Stimulated activated CD8-positive, alpha-beta memory T cell treated with anti-CD3 and anti-CD28 coated beads, Interleukin-15, amount 100 ng/mL, for 24 hours (primary cell): ENCODE data around the gene DOCK1.

Experiments used
- DNase-seq: peaks from one replicate; pipeline ENCODE4 v3.0.0-alpha.2; 2020; ENCODE audit warnings: low read depth

Gene DOCK1

GRCh38 chr10:127463548-127463947, 558.3 kb downstream of the DOCK1 start:
- no peak for DNase-seq

DNA sequence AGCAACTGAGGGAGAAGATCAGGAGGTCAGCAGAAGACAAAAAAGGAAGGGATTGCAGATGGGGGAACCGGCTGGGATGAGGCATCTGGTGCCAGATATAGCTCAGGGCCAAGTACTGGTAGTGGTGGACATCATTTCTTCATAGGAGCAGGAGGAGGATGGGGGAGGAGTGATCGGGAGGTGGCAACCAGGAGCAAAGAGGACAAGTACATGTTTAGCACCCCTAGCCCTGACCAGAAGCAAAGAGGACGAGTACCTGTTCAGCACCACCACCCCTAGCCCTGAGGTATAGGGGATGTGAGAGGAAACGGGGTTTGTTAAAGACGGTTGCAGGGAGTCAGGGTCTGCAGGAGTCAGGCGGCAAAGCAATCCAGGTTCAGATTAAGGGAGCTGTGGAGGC, 559.3 kb downstream of the DOCK1 start:
- DNase-seq, result no peak

DNA sequence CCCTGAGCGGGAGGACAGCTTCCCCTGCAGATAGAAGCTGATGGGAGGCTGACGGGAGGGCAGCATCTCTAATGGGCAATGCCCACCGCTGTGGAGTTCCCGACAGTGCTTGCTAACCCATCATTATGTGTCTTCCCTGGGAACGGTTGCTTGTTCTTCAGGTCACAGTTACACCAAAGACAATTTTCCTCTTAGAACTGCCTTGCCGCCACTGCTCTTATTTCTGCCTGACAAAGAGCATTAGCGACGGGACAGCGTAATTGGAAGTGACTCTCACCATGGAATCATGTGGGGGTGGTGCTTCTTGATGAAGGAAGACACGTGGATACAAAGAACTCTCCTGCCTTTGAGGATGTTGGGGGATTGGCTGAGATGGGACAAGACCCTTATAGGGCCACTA, 562.6 kb downstream of the DOCK1 start:
- DNase-seq, result no peak

GRCh38 chr10:127468632-127469031, 563.4 kb downstream of the DOCK1 start:
- DNase-seq, result no peak

DNA sequence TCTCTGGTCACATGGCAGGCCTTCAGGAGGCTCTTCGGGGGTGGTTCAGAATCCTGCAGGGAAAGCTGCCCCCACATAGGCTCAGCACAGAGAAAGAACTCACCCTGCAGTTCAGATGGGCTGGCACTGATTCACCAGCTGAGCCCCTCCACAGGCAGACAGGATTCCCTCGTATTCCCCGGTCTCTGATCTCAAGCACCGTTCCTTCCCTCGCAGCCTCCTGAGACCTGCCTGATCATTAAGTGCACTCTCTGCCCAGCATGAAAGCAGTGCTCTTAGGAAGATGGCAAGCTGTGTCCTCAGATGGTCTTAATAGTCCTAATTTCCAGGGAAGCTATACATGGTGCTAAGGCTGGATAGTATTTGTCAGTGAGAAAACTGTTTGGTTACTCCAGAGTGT, 565.7 kb downstream of the DOCK1 start:
- DNase-seq, result no peak

DNA sequence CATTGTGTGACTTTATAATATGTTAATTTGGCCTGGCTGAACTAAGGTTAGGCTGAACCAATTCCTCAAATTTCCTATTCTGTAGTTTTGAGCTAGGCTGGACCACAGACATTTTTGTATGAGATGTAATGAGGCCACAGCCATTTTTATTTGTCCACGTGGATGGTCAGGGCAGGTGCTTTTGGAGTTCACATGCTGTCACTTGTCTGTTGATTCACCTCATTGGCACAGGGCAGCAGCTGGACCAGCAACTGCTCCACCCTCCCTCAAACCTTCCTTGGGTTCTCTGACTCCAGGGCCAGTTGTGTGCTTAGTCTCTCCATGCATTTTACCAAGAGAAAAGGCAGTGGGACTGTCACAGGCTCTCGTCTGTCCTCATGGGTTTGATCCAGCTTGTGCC, 567.7 kb downstream of the DOCK1 start:
- no peak for DNase-seq

- no peak for DNase-seq
Measured at GRCh38 chr10:127474501-127474900, 569.3 kb downstream of the DOCK1 start.

DNA sequence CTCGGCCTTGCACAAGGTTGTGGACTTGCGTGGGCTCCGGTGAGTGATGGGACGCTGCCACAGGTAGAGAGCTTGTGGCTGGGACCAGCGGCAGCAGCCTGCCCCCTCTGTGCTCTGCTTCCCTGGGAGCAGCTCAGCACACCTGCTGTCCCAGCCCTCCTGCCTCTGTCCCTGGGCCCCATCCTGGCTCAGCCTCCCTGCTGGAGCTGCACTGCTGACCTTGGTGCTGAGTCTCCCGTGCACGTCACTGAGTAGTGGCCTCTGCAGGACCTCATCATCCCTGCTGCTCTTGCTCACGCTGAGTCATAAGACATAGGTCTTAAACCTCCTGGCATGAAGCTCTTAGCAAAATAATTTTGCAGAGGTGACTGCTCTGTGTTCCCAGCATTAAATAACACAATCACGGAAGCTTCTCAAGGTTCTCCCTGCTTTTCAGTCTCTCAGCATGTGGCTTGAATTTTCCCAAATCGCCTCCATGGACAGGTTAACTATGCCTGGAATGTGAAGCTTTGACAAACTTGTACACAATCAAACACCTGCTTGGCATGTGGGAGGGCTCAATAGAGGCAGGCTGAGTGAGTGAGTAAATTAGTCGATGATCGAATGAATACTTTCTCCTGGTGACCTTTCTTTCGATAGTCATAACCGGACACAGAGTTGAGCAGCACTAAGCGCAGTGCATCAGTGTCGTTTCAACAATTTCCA, 580.1 kb downstream of the DOCK1 start:
- DNase-seq, result no peak

DNA sequence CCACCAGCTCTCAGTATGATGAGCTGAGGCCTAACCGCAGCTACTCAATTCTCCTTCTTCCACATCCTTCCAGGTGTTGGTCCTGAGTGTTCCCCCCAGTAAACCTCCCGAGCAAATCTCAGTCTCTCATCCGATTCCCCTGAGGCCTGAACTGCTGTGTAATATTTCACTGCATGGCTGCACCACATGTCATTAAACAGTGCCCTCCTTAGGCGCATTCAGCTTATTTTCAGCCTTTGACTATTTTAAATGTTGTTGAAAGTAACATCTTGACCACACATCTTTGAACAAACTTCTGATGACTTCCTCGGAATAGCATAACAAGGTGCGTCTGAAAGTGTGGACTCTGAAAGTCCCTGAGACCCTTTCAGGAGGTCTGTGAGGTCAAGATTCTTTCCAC, 581.1 kb downstream of the DOCK1 start:
- no peak for DNase-seq

DNA sequence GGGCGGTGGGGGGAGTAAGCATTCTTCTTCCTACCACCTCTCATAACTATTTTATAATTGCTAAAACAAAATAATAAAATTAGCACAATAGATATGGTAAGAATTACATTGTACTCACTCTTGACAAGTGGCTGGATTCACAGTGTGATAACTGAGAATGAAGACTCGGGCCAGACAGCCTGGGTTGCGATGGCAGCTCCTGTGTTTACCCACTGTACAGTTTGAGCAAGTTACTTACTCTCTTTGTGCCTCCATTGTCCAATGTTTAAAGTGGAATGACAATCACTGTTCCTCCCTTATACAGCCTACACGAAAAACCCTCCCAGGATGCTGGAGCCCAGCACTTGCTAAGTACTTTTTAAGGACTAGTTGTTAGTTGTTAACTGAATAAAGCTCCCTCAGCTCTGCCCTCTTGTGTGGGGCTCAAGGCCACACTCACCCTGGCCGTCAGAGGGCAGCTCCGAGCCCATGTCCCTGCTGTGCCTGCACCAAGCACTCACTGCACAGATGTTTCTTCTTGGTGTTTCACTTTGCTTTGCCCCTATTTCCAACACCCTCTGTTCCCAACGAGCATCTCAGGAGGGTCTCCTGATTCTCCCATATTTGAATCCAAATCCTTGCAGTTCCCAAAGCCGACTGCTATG, 587.5 kb downstream of the DOCK1 start:
- no peak for DNase-seq

DNA sequence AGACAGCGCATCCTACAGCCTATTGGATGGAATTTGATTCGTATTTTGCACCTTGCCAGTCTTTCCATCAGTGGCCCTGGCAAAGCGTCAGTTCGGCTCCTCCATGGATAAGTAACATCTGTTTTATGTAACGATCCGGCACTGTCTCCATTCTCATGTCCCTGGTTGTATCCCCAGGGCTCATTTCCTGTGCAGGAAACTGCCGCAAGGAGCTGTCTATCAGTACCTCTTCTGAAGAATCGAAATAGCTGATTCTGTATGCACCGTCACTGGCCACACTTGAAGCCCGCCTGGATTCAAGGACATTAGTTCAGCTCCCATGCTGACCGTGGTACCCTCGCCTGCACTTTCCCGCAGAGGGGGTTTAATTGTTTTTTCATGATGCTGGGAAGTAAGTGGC, 590.8 kb downstream of the DOCK1 start:
- DNase-seq, result no peak

GRCh38 chr10:127497685-127498084, 592.5 kb downstream of the DOCK1 start:
- DNase-seq, result no peak

GRCh38 chr10:127498087-127498486, 592.9 kb downstream of the DOCK1 start:
- no peak for DNase-seq

DNA sequence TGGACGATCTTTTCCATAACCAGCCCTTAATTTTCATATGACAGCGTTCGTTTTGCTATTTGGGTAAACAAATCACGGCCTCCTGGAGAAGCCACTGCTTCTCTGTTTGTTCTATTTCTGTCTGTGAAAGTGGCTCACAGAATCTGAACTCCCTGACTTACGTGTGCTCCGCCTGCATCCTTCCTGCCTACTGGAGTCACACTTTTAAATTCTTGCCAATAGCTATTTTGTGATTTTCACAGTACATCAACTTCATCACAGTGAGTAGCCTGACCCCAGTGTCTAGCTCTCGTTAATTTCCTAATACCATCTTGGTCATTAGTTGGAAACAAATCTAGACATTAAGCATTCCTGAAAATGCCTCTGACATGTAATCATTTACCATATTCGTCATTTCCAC, 594.9 kb downstream of the DOCK1 start:
- DNase-seq, result no peak
